Activated naive CD8-positive, alpha-beta T cell treated with anti-CD3 and anti-CD28 coated beads, Interleukin-2, amount 50 U/mL, for 24 hours (primary cell): Measurements from ENCODE around the gene STARD13.

Experiments
- ATAC-seq: fragments of 150-1000 bp; cut with Tn5 transposase; one replicate; pipeline ENCODE4 v1.10.0; 2021
- DNase-seq: peaks from one replicate; pipeline ENCODE4 v3.0.0; 2021
- H3K27ac Mint-ChIP-seq: one replicate; pipeline ENCODE4 v1.8.0; 2021; ENCODE audit warnings: mild to moderate bottlenecking, mixed read lengths
- H3K27me3 Mint-ChIP-seq: one replicate; pipeline ENCODE4 v1.8.0; 2021; ENCODE audit warnings: mixed read lengths
- H3K36me3 Mint-ChIP-seq: one replicate; pipeline ENCODE4 v1.8.0; 2021; ENCODE audit warnings: low read depth, mixed read lengths
- H3K4me1 Mint-ChIP-seq: one replicate; pipeline ENCODE4 v1.8.0; 2021; ENCODE audit warnings: mixed read lengths
- H3K4me3 Mint-ChIP-seq: one replicate; pipeline ENCODE4 v1.8.0; 2021; ENCODE audit warnings: mild to moderate bottlenecking, moderate library complexity, mixed read lengths
- H3K9me3 Mint-ChIP-seq: one replicate; pipeline ENCODE4 v1.8.0; 2021; ENCODE audit warnings: mixed read lengths

Gene STARD13

GRCh38 chr13:33060815-33061214 is 224.7 kb downstream of the STARD13 start:
- DNase-seq (no peak), ATAC-seq (no peak)
- H3K9me3 Mint-ChIP-seq, result no peaks in the 10 kb centered on the region
- no peak overlapping the region for H3K4me3 Mint-ChIP-seq
- no peaks in the 10 kb centered on the region for H3K36me3 Mint-ChIP-seq
- H3K27me3 Mint-ChIP-seq, result peaks cover 2% of the 10 kb centered on the region
- no peak overlapping the region for H3K27ac Mint-ChIP-seq
- H3K4me1 Mint-ChIP-seq, result no peaks in the 10 kb centered on the region

- ATAC-seq (no peak), DNase-seq (no peak)
- Mint-ChIP-seq H3K36me3 (no peaks in the 10 kb centered on the region), H3K27me3 (peaks cover 2% of the 10 kb centered on the region), H3K4me1 (no peaks in the 10 kb centered on the region), H3K9me3 (no peaks in the 10 kb centered on the region), H3K27ac (no peak overlapping the region), H3K4me3 (no peak overlapping the region)
These were observed 226.7 kb downstream of the STARD13 start for GRCh38 chr13:33058776-33059327.

- no peaks in the 10 kb centered on the region for H3K36me3 Mint-ChIP-seq
- H3K27ac Mint-ChIP-seq, result no peak overlapping the region
- DNase-seq (no peak), ATAC-seq (no peak)
- H3K4me3 Mint-ChIP-seq, result no peak overlapping the region
- H3K9me3 Mint-ChIP-seq, result no peaks in the 10 kb centered on the region
- peaks cover 2% of the 10 kb centered on the region for H3K27me3 Mint-ChIP-seq
- no peaks in the 10 kb centered on the region for H3K4me1 Mint-ChIP-seq
These were observed 228.4 kb downstream of the STARD13 start for GRCh38 chr13:33057019-33057780.

- DNase-seq (no peak), ATAC-seq (no peak)
- no peaks in the 10 kb centered on the region for H3K4me1 Mint-ChIP-seq
- no peak overlapping the region for H3K4me3 Mint-ChIP-seq
- H3K27me3 Mint-ChIP-seq, result peaks cover 12% of the 10 kb centered on the region
- no peaks in the 10 kb centered on the region for H3K36me3 Mint-ChIP-seq
- H3K9me3 Mint-ChIP-seq, result no peaks in the 10 kb centered on the region
- H3K27ac Mint-ChIP-seq, result no peak overlapping the region
These were observed 232.0 kb downstream of the STARD13 start for GRCh38 chr13:33053397-33054066.
